ENCODE results near the gene MTCP1. TPM values are rescaled to one million over a fixed set of nuclear protein-coding genes. Genes with fewer than 3 reads are reported as not detected.

Gene MTCP1
- total RNA-seq, 1 experiment from 2014 or later: 11.6 TPM

Other genes starting within 250 kb of the MTCP1 start
- not detected in 2 replicates for gene SMIM9, start 236.5 kb downstream of the MTCP1 start, total RNA-seq (2014; rRNA removed; shearing (Covaris generic))
- 32.3 and 35.4 TPM in 2 replicates for gene F8A1, start 184.8 kb downstream of the MTCP1 start, total RNA-seq (2014; rRNA removed; shearing (Covaris generic))
- gene F8, start 48.4 kb downstream of the MTCP1 start, total RNA-seq (2014; rRNA removed; shearing (Covaris generic)): 5.3 and 9.3 TPM in 2 replicates
- gene FUNDC2, start 44.3 kb downstream of the MTCP1 start, total RNA-seq (2014; rRNA removed; shearing (Covaris generic)): 88.9 and 139 TPM in 2 replicates
- 46.7 and 57.6 TPM in 2 replicates for gene CMC4, start within 50 bp of the MTCP1 start, total RNA-seq (2014; rRNA removed; shearing (Covaris generic))
- gene BRCC3, start 372 bp upstream of the MTCP1 start, total RNA-seq (2014; rRNA removed; shearing (Covaris generic)): 14.5 and 26.9 TPM in 2 replicates
- gene VBP1, start 145.3 kb upstream of the MTCP1 start, total RNA-seq (2014; rRNA removed; shearing (Covaris generic)): 166 and 214 TPM in 2 replicates
- 0.17 TPM in 1 of 2 replicates, not detected in the other for gene RAB39B, start 193.4 kb upstream of the MTCP1 start, total RNA-seq (2014; rRNA removed; shearing (Covaris generic))

Data from M059J (cell line).